GM21723 (cell line): ENCODE data around the gene NOXO1.
"Not testable (repeated sequence)": the region's sequence is repeated elsewhere in the genome, so short reads cannot be mapped to it uniquely, and the experiment has no call there.

Experiments
- ATAC-seq: cut with Tn5 transposase; IDR thresholded peaks from one replicate; pipeline ENCODE4 v1.9.1; 2021; ENCODE audit warnings: mild to moderate bottlenecking, moderate library complexity; ENCODE audit not compliant: unreplicated experiment

Gene NOXO1

DNA sequence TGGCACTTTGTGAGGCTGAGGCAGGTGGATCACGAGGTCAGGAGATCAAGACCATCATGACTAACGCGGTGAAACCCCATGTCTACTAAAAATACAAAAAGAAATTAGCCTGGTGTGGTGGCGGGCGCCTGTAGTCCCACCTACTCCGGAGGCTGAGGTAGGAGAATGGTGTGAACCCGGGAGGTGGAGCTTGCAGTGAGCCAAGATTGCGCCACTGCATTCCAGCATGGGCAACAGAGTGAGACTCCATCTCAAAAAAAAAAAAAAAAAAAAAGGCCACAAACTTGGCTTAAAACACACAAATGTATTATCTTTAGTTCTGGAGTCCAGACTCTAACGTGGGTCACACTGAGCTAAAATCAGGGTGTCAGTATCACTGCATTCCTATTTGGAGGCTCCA, 30.5 kb upstream of the NOXO1 start:
- ATAC-seq, result not testable (repeated sequence)

DNA sequence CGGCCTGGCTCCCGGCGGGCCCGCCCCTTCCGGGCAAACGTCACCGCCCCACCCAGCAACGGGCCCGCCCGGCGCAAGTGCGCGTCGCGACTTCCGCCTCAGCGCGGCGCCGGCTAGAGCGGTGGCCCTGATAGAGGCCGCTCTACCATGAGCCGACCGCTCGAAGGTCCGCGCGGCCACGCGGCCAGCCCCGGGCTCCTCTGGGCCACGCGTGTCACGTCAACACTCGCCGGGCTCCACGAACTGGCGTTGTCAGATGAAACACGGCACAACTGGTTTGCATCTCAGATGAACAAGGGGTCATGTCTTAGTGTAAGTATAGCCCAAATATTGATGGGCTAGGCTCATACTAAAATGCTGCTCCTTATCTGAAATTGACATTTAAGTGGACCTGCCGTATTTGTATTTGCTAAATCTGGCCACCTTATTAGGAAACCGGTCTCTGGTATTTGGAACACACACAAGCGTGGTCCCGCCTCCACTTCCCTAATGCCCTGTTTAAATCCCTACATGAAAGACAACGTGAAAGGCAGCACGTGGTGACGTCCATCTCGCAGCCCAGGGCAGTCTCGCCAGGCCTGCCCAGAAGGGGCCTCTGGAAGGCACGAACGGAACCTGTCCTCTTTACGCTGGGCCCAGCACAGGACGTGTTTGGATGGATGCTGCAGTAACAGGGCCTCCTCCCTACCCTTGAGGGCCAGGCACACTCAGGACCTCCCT, 28.7 kb upstream of the NOXO1 start, which contains the start of gene ZNF598:
Gene ZNF598 (minus strand): TSS at position 31 of the 720 bp plus-strand sequence.
- peak; percentile 67 for ATAC-seq

DNA sequence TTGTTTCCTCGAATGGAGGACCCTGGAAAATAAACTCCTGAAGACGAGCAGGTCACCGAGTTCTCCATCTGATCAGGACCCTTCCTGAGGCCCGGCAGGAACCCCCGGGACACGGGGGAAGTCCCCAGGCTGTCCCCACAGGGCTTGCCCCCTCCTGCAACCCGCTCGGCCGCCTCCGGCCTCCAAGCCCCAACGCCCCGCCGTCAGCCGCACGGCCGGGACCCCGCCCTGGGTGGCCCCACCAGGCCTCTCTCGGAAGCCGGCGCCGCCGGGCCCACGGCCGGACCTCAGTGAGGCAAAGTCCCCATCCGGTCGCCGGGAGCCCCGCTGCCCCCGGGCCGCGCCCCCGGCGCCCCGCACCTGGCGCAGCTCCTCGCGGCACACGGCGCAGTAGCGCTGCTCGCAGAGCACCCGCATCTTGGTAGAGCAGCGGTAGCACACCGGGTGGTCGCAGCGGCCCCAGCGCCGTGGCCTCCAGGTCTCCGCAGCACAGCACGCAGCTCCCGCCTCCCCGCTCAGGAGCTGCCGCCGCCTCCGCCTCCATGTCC, 28.0 kb upstream of the NOXO1 start:
- ATAC-seq, result peak; percentile 33

DNA sequence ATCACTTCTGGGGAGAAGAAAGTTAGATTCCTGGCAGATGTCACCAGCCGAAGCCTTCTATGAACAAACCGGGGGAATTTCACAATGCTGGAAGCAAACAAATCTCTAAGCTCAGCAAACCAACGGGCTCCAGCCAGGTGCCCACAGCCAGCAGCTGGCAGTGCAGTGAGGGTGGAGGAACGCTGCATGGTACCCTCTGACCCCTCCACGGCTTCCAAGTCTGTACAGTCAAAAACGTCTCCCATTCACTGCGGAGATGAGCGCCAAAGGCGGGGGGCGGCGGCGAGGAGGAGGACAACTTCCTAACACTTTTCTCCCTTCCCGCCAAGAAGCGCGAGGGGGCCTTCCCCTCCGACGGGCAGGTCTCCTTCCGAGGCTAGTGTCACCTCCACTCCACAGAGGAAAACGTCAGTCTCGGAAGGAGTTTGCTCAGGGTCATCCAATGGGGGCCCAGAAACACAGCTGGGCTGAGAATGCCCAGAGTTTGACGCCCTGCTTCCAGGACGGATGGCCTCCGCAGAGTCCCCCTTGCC, 27.4 kb upstream of the NOXO1 start:
- ATAC-seq, result peak; percentile 5

DNA sequence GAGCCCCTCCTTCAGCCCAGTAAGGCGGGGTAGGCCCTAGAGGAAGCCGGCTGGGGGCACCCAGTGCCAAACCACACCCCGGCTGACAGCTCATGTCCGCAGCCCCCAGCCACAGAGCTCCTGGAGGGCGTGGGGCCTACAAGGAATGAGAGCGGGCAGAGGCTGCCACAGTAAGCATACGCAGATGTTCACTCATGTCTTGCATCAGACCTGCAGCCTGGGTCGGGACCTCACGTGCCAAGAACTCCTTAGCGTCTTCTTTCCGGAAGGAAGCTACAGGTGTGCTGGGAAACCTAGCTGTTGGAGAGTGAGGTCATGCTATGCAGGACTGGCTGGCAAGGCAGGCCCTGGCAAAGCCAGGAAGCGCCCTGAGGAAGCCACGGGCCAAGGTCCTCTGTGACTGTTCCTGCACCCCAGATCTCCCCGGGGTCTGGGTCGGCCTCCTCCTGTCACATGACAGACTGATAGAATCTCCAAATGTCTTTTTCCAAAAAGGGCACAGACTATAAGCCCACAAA, 26.8 kb upstream of the NOXO1 start:
- no peak for ATAC-seq

DNA sequence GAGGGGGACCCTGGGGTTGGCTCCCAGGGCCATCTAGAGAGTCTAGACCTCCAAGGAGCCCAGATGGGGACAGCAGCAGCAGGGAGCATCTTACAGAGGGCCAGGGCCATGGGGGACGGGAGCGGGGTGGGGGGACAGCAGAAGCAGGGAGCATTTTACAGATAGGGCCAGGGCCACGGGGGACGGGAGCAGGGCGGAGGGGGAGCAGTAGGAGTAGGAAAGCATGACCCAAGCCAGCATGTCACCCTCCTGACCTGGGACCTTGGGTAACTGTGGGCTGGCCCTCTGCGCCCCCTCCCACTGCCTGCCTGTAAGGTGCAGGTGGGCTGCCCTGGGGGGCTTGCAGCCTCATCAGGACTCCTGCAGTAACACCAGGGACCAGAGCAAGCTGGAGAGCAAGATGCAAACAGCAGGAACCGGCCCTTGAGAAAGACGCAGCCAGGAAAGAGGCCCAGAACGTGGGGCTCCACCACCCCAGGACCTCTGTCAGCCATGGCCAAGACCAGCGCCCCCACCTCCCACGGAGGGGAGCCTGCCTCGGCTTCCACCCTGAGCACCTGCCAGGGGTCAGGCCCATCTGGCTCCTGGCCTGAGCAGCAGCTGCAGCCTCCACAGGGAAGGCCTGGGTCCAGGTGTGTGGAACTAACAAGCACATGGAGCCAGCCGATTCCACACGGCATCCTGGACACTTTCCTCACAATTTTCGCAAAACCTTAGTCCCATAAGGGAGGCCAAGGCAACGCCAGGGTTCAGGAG, 26.0 kb upstream of the NOXO1 start:
- ATAC-seq, result no peak

DNA sequence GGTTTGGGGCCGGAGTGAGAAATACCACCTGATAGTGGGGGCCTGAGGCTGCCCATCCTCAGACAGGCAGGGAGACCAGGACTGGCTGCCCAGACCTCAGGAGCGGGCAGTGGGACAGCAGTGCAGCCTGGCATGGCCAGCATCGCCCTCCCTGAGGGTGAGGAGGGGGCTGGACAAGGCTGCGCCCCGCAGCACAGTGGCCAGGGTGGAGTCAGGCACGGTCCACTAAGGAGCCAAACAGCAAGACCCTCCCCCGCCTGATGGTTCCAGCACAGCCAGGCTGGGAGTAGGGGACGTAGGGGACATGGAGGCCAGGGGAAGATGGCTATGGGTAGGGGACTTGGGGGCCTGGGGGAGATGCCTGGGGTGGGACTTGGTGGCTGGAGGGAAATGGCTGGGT, 25.0 kb upstream of the NOXO1 start:
- no peak for ATAC-seq

DNA sequence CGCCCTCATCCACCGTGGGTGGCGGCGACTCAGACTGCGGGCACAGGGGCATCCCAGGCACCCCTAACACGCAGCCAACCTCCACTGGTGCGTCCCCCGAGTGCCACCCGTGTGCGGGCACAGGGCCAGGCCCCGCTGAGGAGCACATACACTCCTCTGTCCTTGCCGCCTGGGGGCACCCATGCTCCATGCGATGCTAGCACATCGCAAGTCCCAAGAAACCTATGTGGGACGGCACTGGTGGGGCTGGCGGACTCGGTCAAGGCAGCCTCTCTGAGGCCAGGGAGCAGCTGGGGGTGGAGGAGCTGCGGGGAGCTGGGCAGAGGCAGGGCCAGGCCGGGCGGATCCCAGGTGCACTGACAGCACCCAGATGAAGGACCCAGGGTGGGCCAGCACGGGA, 24.4 kb upstream of the NOXO1 start:
- ATAC-seq, result no peak

DNA sequence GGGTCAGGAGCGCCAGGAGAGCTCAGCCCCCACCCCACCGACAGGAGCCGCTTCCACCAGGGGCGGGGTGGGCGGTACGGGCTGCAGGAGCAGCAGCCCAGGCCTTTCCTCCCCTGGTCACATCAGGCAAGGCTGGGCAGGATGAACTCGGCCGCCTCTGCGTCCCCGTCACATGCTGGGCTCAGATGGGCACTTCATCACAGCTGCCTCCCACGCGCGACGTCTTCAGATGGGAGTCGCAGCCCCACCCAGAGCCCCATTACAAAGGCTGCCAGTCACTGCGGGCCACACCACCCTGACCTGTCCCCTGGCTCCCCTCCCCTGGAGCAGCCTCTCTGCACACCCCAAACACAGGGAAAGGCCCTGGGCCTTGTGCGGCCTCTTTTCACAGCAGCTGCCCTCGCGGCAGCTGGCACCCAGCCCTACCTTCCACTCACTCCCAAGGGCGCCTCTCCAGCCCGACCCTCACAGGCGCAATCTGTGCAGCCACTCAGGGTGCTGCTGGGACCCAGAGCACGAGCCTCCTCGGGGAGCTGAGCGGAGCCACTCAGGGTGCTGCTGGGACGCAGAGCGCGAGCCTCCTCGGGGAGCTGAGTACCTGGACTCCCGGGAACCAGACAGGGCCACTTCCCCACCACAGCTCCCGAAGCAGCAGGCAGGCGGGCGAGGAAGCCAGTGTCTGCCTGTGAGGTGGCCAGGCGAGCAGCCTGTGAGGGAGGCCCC, 23.7 kb upstream of the NOXO1 start:
- no peak for ATAC-seq

DNA sequence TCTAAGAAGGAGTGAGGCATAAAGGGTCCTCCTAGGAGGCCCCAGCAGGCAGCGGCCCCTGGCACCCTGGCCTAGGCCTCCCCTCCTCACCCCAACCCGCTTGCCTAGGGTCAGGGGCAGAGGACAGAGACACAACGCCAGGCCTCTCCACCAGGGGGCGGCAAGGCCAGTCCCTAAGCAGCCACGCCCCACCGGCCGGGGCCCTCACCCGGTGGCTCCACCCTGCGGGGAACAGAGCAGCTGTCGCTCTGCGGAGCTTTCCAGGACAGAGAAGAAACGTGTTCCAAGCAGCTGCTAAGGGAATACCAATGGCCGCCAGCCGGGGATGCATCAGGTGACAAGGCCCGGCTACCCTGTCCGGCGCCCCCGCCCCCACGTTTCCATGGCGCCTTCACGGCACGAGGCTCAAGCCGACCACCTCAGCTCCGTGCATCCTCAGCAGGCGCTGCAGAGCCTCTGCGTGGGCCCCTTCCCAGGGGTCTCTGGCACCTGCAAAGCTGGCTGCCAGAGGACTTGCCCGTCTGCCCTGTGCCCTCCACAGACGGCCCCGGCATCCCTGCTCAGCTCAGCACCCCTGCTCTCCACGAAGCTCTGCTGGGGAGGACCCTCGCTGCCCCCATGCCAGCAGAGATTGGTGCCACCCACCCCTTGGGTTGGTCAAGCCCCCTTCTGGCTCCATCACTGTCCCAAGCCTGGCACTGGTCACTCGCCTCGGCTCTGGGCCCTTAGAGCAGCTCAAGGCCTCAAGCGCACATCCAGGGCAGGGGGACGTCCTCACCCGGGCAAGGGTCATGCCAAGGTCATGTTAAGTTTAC, 22.8 kb upstream of the NOXO1 start:
- ATAC-seq, result no peak

DNA sequence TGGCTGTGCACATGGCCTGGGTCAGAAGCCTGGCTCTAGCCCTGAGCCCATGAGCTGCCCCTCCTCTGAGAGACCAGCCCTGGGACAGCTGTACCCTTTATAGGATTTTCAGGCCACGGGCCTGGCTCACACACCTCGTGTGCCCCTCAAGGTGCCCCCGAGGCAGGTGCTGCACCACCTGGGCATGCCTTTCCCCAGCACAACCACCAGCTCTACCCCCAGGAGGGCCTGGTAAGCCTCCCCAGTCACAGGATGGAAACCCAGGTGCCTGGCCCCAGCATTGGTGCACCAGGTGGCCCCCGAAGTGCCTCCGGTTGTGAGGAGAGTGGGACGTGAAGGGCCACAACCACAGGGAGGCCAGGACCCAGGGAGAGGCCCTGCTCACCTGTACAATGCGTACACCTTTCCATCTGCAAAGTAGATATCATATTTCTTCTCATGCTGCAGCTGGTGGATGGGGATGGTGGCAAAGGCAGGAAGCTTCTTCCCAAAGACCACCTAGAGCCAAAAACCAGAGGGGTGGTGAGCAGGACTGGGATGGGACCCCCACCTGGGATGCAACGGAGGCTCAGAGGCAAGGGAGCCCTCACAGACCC, 22.1 kb upstream of the NOXO1 start:
- ATAC-seq, result no peak

DNA sequence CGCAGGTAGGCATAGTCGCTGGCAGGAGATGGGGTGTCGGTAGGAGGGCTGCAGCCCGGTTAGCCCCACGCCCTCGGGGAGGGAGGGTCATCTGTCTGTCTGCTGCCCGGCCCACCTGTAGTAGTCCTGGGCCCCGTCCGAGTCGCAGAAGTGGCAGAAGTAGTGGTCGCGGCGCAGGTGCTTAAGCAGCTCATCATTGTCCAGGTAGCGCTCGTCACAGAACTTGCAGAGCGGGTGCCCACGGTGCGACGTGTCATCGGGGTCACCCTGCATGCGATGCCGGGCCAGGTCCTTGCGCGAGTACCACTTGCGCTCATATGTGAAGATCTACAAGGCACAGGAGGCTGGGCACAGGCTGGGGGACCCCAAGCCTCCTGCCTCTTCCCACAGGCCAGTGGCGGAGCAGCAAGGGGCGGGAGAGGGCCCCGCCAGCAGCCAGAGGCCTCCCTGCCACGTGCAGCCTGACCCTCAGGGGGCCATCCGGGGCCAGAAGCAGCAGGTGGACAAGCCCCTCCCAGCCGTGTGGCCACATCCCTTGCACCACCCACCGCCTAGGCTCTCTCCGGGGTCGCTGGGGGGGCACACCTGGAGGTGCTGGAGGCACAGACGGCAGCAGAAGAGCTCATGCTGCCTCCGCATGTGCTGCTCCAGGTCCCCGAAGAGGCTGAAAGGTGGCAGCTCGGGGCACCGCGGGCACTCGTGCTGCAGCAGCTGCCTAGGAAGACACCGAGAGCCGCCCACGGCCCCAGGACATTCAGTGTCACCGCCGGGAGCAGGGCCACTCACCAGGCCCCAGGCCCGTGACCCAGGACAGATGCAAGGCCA, 21.3 kb upstream of the NOXO1 start:
- ATAC-seq, result no peak

DNA sequence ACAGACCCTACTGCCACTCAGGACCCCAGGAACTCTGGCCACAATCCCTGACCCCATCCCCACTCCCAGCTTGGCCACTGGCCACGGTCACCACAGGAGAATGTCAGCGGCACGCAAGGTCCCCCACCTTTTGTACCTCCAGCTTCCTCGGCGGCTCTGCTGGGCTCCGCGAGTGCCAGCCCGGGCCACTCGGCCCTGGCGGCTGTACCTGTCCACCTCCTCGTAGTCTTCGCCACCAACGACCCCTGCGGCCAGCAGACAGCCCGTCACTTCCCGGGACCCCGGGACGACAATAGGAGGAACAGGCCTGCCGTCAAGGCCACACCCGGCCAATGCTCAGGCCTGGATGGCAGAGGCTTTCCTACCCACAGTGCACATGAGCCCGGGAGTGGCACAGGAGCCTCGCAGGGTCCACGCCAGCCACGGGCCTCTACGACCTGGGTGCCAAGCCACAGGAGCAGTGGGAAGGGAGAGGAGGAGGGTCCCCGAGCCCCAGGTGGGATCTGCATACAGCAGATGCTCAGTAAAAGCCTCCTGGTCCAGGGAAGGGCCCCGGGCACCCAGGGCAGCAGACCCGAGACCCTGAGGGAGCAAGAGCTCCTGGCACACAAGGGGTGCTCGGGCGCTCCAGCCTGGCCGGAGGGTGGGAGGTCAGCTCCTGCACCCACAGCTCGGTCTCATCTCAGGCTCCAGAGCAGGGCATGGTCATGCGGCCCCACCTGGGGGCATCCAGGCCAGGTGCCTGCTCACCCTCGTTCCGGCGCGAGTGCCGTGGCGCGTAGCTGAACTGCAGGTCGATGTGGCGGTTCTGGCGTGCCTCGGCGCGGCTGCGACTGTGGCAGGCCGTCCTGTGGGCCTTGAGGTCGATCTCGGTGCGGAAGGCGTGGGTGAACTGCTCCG, 20.4 kb upstream of the NOXO1 start:
- no peak for ATAC-seq

DNA sequence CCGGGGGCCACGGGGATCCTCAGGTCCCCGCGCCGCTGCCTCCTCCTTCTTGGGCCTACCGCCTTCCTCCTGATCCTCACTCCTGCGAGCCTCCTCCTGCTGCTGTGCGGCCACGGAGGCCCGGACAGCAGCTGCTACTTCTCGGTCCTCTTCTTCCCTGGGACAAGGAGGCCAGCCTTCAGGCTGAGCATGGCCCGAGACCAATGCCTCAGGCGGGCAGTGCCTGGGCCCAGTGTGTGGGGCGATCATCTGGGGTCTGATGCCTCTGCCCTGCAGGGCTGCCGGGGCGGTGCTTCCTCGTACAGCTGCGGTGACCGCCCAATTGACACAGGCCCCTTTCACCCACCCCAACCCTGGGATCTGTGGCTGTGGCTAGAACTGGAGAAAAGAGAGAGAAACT, 19.8 kb upstream of the NOXO1 start:
- ATAC-seq, result no peak

DNA sequence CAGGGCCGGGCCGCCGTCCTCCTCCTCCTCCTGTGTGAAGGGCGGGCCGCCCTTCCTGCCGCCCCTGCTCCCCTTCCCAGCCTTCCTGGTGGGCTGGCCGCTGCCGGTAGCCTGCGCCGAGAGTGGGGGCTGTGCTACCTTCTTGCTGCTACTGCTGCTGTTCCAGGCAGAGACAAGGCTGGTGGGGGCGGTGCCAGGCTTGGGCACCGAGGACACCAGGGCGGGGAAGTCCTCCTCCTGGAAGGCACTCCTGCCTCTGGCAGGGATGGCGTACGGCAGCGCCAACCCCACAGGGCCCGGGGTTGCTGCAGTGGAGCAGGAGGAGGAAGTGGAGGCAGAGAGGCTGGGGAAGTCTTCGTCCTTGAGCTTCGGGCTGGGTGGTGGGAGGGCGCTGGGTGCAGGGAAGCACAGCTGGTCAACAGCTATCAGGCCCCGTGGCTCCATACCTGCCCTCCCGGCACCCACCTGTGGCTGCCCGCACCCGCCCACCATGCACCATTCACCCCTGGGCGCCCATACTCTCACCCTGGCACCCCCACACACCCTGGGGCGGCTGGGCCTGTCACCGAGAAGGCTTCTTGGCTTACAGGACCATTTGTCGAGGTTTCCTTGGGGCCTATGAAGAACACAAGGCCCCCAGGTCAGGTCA, 18.7 kb upstream of the NOXO1 start:
- no peak for ATAC-seq

DNA sequence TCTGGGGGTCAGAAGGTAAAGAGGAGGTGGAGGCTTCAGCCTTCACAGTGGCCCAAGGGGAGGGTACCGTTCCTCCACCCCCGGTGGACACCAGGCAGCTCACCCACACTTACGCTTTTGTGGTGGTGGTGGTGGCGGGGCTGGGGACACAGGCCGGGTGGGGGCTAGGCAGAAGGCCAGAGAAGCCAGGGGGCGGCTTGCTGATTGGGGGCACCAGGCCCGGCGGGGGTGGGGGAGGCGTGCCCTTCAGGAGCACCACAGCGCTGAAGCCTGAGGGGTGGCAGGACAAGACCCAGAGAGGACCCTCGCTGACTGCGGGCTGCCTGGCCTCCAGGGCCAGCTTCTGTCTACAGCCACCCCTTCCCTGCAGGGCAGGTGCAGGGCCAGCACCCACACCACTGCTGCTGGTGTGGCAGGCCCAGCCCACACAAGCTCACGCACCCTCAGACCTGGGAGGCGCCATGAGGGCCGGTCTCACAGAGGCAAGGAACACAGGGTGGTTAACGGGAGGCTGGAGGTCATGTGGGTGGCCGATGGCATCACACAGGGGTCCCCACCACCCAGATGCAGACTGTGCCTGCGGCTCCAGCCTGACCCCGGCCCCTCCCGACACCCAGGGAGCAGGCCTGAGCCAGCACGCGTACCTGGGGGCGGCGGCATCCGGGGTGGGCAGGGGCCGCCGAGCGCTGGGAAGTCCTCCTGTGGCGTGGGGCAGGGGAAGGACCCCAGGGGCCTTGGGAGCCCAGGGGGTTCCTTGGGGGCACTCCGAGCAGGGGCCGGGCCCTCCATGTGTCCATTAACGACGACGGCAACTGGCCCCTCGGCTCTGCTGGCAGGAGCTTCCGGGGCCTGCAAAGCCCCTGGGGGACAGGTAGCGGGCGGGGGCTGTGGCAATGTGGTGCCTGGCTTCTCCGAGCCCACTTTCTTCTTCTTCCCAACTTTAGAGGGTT, 17.9 kb upstream of the NOXO1 start:
- ATAC-seq, result no peak
